Gastrocnemius medialis (tissue), 4 donors: ENCODE results near the gene LENEP.

Experiments used
- POLR2A ChIP-seq, 2 donors: fragments of 450-650 bp; IDR thresholded peaks; one replicate each; pipeline ENCODE4 v1.6.1; 2017; ENCODE audit warnings: antibody characterized with exemption in 2 of 2, mild to moderate bottlenecking in 2 of 2, moderate library complexity in 2 of 2
- TF ChIP-seq, protein P1 (sequence below), 5 experiments: fragments of 450-650 bp in 3 of 5; fragments of 200-600 bp in 2 of 5; sonication (generic) in 2 of 5; IDR thresholded peaks in 4 of 5; conservative IDR thresholded peaks in 1 of 5; 1 replicate in 4 of 5; 2 replicates in 1 of 5; pipeline ENCODE4 v1.5.1; 2016 to 2019; ENCODE audit warnings: antibody characterized with exemption in 5 of 5, mild to moderate bottlenecking in 3 of 5, moderate library complexity in 3 of 5

DNA sequence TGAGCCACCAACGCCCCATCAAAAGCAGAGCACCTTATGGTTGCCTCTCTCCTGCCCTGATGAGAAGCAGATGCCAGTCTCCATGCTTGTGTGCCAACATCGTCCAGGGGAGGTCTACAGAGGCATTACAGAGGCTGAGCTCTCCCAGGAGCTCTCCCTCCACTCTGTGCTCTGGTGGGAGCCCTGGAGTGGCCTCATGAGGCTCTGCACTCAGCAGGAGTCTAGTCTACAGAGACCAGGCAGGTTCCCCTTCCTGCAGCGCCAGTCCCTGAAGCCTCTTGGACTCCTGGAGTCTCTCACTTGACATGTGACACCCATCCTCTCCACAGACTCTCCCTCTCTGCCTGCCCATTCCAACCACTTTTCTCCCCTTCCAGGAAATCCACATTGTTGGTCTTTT lies 43.7 kb downstream of the LENEP start:
- TF ChIP-seq, protein P1, sequence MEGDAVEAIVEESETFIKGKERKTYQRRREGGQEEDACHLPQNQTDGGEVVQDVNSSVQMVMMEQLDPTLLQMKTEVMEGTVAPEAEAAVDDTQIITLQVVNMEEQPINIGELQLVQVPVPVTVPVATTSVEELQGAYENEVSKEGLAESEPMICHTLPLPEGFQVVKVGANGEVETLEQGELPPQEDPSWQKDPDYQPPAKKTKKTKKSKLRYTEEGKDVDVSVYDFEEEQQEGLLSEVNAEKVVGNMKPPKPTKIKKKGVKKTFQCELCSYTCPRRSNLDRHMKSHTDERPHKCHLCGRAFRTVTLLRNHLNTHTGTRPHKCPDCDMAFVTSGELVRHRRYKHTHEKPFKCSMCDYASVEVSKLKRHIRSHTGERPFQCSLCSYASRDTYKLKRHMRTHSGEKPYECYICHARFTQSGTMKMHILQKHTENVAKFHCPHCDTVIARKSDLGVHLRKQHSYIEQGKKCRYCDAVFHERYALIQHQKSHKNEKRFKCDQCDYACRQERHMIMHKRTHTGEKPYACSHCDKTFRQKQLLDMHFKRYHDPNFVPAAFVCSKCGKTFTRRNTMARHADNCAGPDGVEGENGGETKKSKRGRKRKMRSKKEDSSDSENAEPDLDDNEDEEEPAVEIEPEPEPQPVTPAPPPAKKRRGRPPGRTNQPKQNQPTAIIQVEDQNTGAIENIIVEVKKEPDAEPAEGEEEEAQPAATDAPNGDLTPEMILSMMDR (IDR thresholded peaks at IDR 0.05 in 4 of 5, conservative IDR thresholded peaks at IDR 0.05 in 1 of 5): no peak
- TF ChIP-seq POLR2A (IDR thresholded peaks at IDR 0.05): no peak
